ENCODE data around the gene CBFA2T3. TPM values are rescaled to one million over a fixed set of nuclear protein-coding genes. Genes with fewer than 3 reads are reported as not detected.

CBFA2T3 gene
- total RNA-seq, 1 donor from 2014 or later: 2.4 TPM

GRCh38 chr16:89022051-89022836, 45.2 kb upstream of the CBFA2T3 start:
- no peaks in the 10 kb centered on the region for H4K20me1 ChIP-seq (ENCODE audit: insufficient read depth, low read length)
- no peaks in the 10 kb centered on the region for H3K36me3 ChIP-seq (ENCODE audit: insufficient read depth, low read length)
- peaks cover 3% of the 10 kb centered on the region for H3K9me3 Mint-ChIP-seq (ENCODE audit: unreplicated experiment)
- no peak overlapping the region for H3K27ac Mint-ChIP-seq (ENCODE audit: unreplicated experiment)
- H3K9me3 ChIP-seq (ENCODE audit: insufficient read depth, low read depth, low read length): peaks cover 4% of the 10 kb centered on the region
- no peak overlapping the region for H3K27ac ChIP-seq (ENCODE audit: low read depth, low read length)
- DNase-seq (ENCODE audit: low read depth) (no peak), FAIRE-seq (no peak)
- H3K79me2 ChIP-seq (ENCODE audit: insufficient read depth, low read length): no peaks in the 10 kb centered on the region
- no peaks in the 10 kb centered on the region for H3K4me1 ChIP-seq (ENCODE audit: insufficient read depth, low read length)
- H3K36me3 Mint-ChIP-seq (ENCODE audit: low read depth, unreplicated experiment): no peaks in the 10 kb centered on the region
- no peak overlapping the region for H2AFZ ChIP-seq (ENCODE audit: low read depth, low read length)
- no peak overlapping the region for H3K4me3 ChIP-seq (ENCODE audit: insufficient read depth, low read depth, low read length)
- peaks cover 15% of the 10 kb centered on the region for H3K27me3 Mint-ChIP-seq (ENCODE audit: low read depth, unreplicated experiment)
- no peak overlapping the region for H3K4me3 Mint-ChIP-seq (ENCODE audit: unreplicated experiment)
- no peak overlapping the region for H3K4me2 ChIP-seq (ENCODE audit: low read length)
- peaks cover 16% of the 10 kb centered on the region for H3K4me1 Mint-ChIP-seq (ENCODE audit: low read depth, unreplicated experiment)
- H3K27me3 ChIP-seq (ENCODE audit: insufficient read depth, low read length): peaks cover 9% of the 10 kb centered on the region
- H3K9ac ChIP-seq (ENCODE audit: low read length): no peak overlapping the region
- TF ChIP-seq EZH2 (IDR thresholded peaks at IDR 0.05; ENCODE audit: insufficient read depth, low read length): no peak
- TF ChIP-seq CTCF (IDR thresholded peaks at IDR 0.05; ENCODE audit: insufficient read depth, low read depth, low read length): no peak

- Histone ChIP-seq H2AFZ (ENCODE audit: low read depth, low read length) (no peak overlapping the region), H3K9me3 (ENCODE audit: insufficient read depth, low read depth, low read length) (peaks cover 6% of the 10 kb centered on the region), H3K4me1 (ENCODE audit: insufficient read depth, low read length) (no peaks in the 10 kb centered on the region), H3K27ac (ENCODE audit: low read depth, low read length) (no peak overlapping the region), H4K20me1 (ENCODE audit: insufficient read depth, low read length) (no peaks in the 10 kb centered on the region), H3K79me2 (ENCODE audit: insufficient read depth, low read length) (no peaks in the 10 kb centered on the region), H3K4me3 (ENCODE audit: insufficient read depth, low read depth, low read length) (no peak overlapping the region), H3K9ac (ENCODE audit: low read length) (no peak overlapping the region), H3K27me3 (ENCODE audit: insufficient read depth, low read length) (peaks cover 9% of the 10 kb centered on the region), H3K4me2 (ENCODE audit: low read length) (no peak overlapping the region), H3K36me3 (ENCODE audit: insufficient read depth, low read length) (no peaks in the 10 kb centered on the region)
- FAIRE-seq (no peak), DNase-seq (ENCODE audit: low read depth) (no peak)
- Mint-ChIP-seq H3K27ac (ENCODE audit: unreplicated experiment) (no peak overlapping the region), H3K4me1 (ENCODE audit: low read depth, unreplicated experiment) (peaks cover 10% of the 10 kb centered on the region), H3K36me3 (ENCODE audit: low read depth, unreplicated experiment) (no peaks in the 10 kb centered on the region), H3K4me3 (ENCODE audit: unreplicated experiment) (no peak overlapping the region), H3K9me3 (ENCODE audit: unreplicated experiment) (peaks cover 5% of the 10 kb centered on the region), H3K27me3 (ENCODE audit: low read depth, unreplicated experiment) (peaks cover 15% of the 10 kb centered on the region)
- TF ChIP-seq CTCF (IDR thresholded peaks at IDR 0.05; ENCODE audit: insufficient read depth, low read depth, low read length): no peak
- TF ChIP-seq EZH2 (IDR thresholded peaks at IDR 0.05; ENCODE audit: insufficient read depth, low read length): no peak
These were observed 44.1 kb upstream of the CBFA2T3 start for GRCh38 chr16:89020925-89021595.

All from astrocyte (in vitro differentiated cells and primary cell).